Smooth muscle cell (in vitro differentiated cells): Measurements from ENCODE around the gene DPF3. TPM values are rescaled to one million over a fixed set of nuclear protein-coding genes. Genes with fewer than 3 reads are reported as not detected.

ENCODE experiments used
- DNase-seq: peaks from one replicate; lab custom pipeline; 2025; ENCODE audit not compliant: unreplicated experiment; lab: John Stamatoyannopoulos, UW
- H2AFZ ChIP-seq: fragments of 200-600 bp; sonication (generic); 2 replicates; pipeline ENCODE4 v1.6.0; 2016; ENCODE audit warnings: antibody characterized with exemption, low read depth, mild to moderate bottlenecking
- H3F3A ChIP-seq: fragments of 200-600 bp; sonication (generic); 2 replicates; pipeline ENCODE4 v1.6.0; 2017; ENCODE audit warnings: antibody characterized with exemption, low read depth
- H3K27ac ChIP-seq: fragments of 200-600 bp; sonication (generic); 2 replicates; pipeline ENCODE4 v1.5.1; 2016; ENCODE audit warnings: low read depth, mild to moderate bottlenecking
- H3K27me3 ChIP-seq: fragments of 200-600 bp; sonication (generic); 2 replicates; pipeline ENCODE4 v1.6.1; 2016; ENCODE audit warnings: low read depth, mild to moderate bottlenecking
- H3K36me3 ChIP-seq: fragments of 200-600 bp; sonication (generic); 2 replicates; pipeline ENCODE4 v1.5.1; 2016; ENCODE audit warnings: low read depth
- H3K4me1 ChIP-seq: fragments of 200-600 bp; sonication (generic); 2 replicates; pipeline ENCODE4 v1.5.1; 2016; ENCODE audit warnings: low read depth
- H3K4me2 ChIP-seq: fragments of 200-600 bp; sonication (generic); 2 replicates; pipeline ENCODE4 v1.6.0; 2016; ENCODE audit warnings: mild to moderate bottlenecking
- H3K4me3 ChIP-seq: fragments of 200-600 bp; sonication (generic); 2 replicates; pipeline ENCODE4 v1.5.1; 2016; ENCODE audit warnings: mild to moderate bottlenecking
- H3K79me2 ChIP-seq: fragments of 200-600 bp; sonication (generic); 2 replicates; pipeline ENCODE4 v1.6.0; 2016; ENCODE audit warnings: low read depth, mild to moderate bottlenecking
- H3K9ac ChIP-seq: fragments of 200-600 bp; sonication (generic); 2 replicates; pipeline ENCODE4 v1.6.0; 2016; ENCODE audit warnings: low read depth
- H3K9me3 ChIP-seq: fragments of 200-600 bp; sonication (generic); replicated peaks from 2 replicates; pipeline ENCODE4 v1.5.1; 2016; ENCODE audit warnings: low read depth
- H4K20me1 ChIP-seq: fragments of 200-600 bp; sonication (generic); 2 replicates; pipeline ENCODE4 v1.6.0; 2016; ENCODE audit warnings: low read depth
- CTCF ChIP-seq: fragments of 200-600 bp; sonication (generic); IDR thresholded peaks from 2 replicates; pipeline ENCODE4 v1.5.1; 2017; ENCODE audit warnings: borderline replicate concordance, mild to moderate bottlenecking, antibody characterized with exemption; ENCODE audit not compliant: insufficient read depth, poor library complexity, severe bottlenecking
- WGBS: methylation state at CpG from one replicate; pipeline ENCODE4 v1.1.7; 2016; ENCODE audit warnings: low lambda C conversion rate; 5-methylcytosine and 5-hydroxymethylcytosine counted together
- polyA plus RNA-seq: library from polyadenylated mRNA; unstranded; fragments of >200 nt; fragmentation: Nextera tagmentation; extraction: Ambion mirVana; gene quantifications from 2 replicates; pipeline ENCODE4 v1.2.1, GENCODE V29; 2016
- total RNA-seq: library from RNA; depleted of rRNA; stranded (reverse); fragments of >200 nt; gene quantifications from 2 replicates; pipeline ENCODE4 v1.2.3, GENCODE V29; 2014

The DPF3 gene
- total and polyA plus RNA-seq, 2 experiments from 2014 or later = 4.9 to 12.6 TPM

GRCh38 chr14:72780751-72781150, 113.2 kb downstream of the DPF3 start:
- H3K27ac ChIP-seq = no peak overlapping the region

GRCh38 chr14:72779679-72780078, 114.2 kb downstream of the DPF3 start:
- 96% methylated on average over 2 of the region's 2 CpGs for WGBS
- Histone ChIP-seq H3K4me3 (no peak overlapping the region), H4K20me1 (no peaks in the 10 kb centered on the region), H3K36me3 (no peaks in the 10 kb centered on the region), H3K9ac (no peak overlapping the region), H3K27me3 (no peaks in the 10 kb centered on the region), H2AFZ (no peak overlapping the region), H3K4me1 (no peaks in the 10 kb centered on the region), H3K9me3 (no peaks in the 10 kb centered on the region), H3F3A (no peaks in the 10 kb centered on the region), H3K4me2 (no peak overlapping the region), H3K27ac (no peak overlapping the region), H3K79me2 (no peaks in the 10 kb centered on the region)
- TF ChIP-seq CTCF = no peak
- no peak for DNase-seq

More at GRCh38 chr14:72780751-72781150, 113.2 kb downstream of the DPF3 start:
- H3K79me2 ChIP-seq = no peaks in the 10 kb centered on the region
- no peaks in the 10 kb centered on the region for H3K9me3 ChIP-seq
- H4K20me1 ChIP-seq = no peaks in the 10 kb centered on the region
- no peak overlapping the region for H2AFZ ChIP-seq
- TF ChIP-seq CTCF = no peak
- H3K4me1 ChIP-seq = no peaks in the 10 kb centered on the region
- H3K27me3 ChIP-seq = no peaks in the 10 kb centered on the region
- no peak overlapping the region for H3K4me2 ChIP-seq
- no peak overlapping the region for H3K9ac ChIP-seq
- no peak for DNase-seq
- H3K36me3 ChIP-seq = no peaks in the 10 kb centered on the region
- no peaks in the 10 kb centered on the region for H3F3A ChIP-seq
- 96% methylated on average over 2 of the region's 2 CpGs for WGBS
- no peak overlapping the region for H3K4me3 ChIP-seq

DNA sequence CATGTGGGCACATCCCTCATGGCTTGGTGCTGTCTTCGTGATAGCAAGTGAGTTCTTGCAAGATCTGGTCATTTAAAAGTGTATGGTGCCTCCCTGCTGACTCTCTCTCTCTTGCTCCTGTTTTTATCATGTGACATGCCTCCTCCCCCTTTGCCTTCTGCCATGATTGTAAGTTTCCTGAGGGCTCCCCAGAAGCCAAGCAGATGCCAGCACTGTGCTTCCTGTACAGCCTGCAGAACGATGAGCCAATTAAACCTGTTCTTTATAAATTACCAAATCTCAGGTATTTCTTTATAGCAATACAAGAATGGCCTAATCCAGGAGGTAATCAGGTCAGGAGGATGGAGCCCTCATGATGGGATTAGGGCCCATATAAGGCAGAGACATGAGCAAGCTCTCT, 116.3 kb downstream of the DPF3 start:
- no peak overlapping the region for H2AFZ ChIP-seq
- H3K4me3 ChIP-seq = no peak overlapping the region
- H3K9me3 ChIP-seq = no peaks in the 10 kb centered on the region
- no peaks in the 10 kb centered on the region for H3F3A ChIP-seq
- no peak for DNase-seq
- WGBS = 100% methylated on average over 2 of the region's 2 CpGs
- H3K9ac ChIP-seq = no peak overlapping the region
- no peaks in the 10 kb centered on the region for H3K36me3 ChIP-seq
- no peak for TF ChIP-seq CTCF
- no peaks in the 10 kb centered on the region for H3K4me1 ChIP-seq
- H3K4me2 ChIP-seq = no peak overlapping the region
- no peak overlapping the region for H3K27ac ChIP-seq
- no peaks in the 10 kb centered on the region for H3K27me3 ChIP-seq
- H4K20me1 ChIP-seq = no peaks in the 10 kb centered on the region
- H3K79me2 ChIP-seq = no peaks in the 10 kb centered on the region

GRCh38 chr14:72776701-72777261, 117.1 kb downstream of the DPF3 start:
- TF ChIP-seq CTCF = no peak
- H3K27ac ChIP-seq = no peak overlapping the region
- H3K79me2 ChIP-seq = no peaks in the 10 kb centered on the region
- no peaks in the 10 kb centered on the region for H3K27me3 ChIP-seq
- H2AFZ ChIP-seq = no peak overlapping the region
- WGBS = 58% methylated on average over 7 of the region's 8 CpGs
- H3K36me3 ChIP-seq = no peaks in the 10 kb centered on the region
- H3K9me3 ChIP-seq = no peaks in the 10 kb centered on the region
- DNase-seq = no peak
- no peaks in the 10 kb centered on the region for H4K20me1 ChIP-seq
- no peak overlapping the region for H3K4me3 ChIP-seq
- no peaks in the 10 kb centered on the region for H3F3A ChIP-seq
- no peaks in the 10 kb centered on the region for H3K4me1 ChIP-seq
- no peak overlapping the region for H3K9ac ChIP-seq
- no peak overlapping the region for H3K4me2 ChIP-seq
